ENCODE results near the gene SHKBP1.
"Not testable (repeated sequence)": the region's sequence is repeated elsewhere in the genome, so short reads cannot be mapped to it uniquely, and the experiment has no call there.

SHKBP1 gene

GRCh38 chr19:40617961-40618360 is 41.3 kb downstream of the SHKBP1 start:
- no peak for DNase-seq (ENCODE audit: low read depth)

DNA sequence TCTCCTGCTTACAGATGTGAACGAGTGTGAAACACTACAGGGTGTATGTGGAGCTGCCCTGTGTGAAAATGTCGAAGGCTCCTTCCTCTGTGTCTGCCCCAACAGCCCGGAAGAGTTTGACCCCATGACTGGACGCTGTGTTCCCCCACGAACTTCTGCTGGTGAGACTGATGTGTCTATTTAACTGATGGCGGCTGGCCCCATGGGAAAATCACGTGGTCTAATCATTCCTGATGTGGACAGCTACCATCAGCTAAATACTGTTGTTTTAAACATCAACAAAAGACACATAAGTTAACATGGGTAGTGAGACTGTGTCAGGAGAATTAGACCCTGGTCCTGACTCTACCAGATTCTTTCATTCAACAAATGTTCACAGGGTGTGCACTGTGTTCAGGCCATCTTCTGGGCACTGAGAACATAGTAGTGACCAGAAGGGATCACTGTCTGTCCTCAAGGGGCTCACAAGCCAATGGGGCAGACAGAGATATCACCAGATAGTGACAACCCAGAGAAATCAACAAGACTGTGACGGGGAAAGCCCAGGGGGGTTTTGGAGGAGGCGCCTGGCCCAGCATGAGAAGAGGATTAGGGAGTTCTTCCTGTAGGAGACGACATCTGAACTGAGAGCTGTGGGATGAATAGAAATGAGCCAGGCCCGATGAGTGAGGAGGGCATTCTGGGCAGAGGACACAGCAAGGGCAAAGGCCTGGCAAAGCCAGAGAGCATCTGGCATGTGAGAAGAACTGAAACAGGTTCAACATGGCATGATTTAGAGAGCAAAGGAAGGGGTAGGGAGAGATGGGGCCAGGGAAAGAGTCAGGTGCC is 42.9 kb downstream of the SHKBP1 start:
- no peak for DNase-seq (ENCODE audit: low read depth)

- no peak for DNase-seq (ENCODE audit: low read depth)
These were observed 43.5 kb downstream of the SHKBP1 start for GRCh38 chr19:40620161-40620485.

DNA sequence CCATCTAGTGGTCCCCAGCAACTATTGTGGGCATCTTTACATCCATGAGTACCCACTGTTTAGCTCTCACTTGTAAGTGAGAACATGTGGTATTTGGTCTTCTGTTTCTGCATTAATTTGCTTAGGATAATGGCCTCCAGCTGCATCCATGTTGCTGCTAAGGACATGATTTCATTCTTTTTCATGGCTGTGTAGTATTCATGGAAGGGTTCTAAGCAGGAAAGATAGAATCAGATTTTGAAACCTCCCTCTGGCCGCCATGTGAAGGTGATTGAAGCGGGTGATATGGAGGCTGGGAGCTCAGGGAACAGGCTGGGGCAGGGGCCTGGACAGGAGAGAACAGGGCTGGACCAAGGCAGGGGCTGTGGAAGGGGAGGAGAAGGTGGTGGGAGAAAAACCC is 44.6 kb downstream of the SHKBP1 start:
- DNase-seq (ENCODE audit: low read depth): no peak

DNA sequence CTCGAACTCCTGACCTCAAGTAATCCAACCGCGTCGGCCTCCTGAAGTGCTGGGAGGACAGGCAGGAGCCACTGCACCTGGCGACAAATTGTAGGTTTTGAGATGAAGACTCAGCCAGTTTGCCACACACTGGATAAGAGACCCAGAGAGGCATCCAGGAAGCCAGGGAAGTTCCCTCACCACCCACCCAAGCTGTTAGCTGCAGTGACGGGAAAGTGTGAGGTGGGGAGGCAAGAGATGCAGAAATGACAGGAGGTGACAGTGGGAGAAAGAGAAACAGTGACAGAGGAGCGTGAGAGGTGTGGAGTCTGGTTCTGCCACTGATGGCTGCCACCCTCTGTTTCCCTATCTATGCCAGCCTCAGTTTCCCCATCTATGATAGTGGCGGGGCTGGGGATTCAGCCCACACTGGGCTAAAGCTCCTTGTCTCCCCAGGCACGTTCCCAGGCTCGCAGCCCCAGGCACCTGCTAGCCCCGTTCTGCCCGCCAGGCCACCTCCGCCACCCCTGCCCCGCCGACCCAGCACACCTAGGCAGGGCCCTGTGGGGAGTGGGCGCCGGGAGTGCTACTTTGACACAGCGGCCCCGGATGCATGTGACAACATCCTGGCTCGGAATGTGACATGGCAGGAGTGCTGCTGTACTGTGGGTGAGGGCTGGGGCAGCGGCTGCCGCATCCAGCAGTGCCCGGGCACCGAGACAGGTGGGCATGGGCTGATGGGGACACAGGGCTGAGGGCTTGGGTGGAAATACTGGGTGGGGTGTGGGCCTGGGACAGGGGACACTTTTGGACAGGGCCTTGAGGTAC is 45.5 kb downstream of the SHKBP1 start:
- no peak for DNase-seq (ENCODE audit: low read depth)

DNA sequence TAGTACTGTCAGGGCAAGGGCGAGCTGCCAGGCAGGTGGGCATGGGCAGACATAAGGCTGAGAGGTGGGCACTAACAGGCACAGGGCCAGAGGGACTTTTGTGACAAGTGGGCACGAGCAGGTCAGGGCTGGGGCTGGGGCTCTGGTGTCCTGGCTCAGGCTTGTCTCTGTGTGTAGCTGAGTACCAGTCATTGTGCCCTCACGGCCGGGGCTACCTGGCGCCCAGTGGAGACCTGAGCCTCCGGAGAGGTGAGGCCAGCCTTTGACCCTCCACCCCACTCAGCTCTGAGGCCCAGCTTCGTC is 46.1 kb downstream of the SHKBP1 start:
- DNase-seq (ENCODE audit: low read depth): no peak

GRCh38 chr19:40623403-40624251 is 47.0 kb downstream of the SHKBP1 start:
- no peak for DNase-seq (ENCODE audit: low read depth)

- DNase-seq (ENCODE audit: low read depth): not testable (repeated sequence)
These were observed 47.9 kb downstream of the SHKBP1 start for GRCh38 chr19:40624369-40625153.

GRCh38 chr19:40625406-40626120 is 48.9 kb downstream of the SHKBP1 start:
- DNase-seq (ENCODE audit: low read depth): no peak

- DNase-seq (ENCODE audit: low read depth): no peak
These were observed 50.2 kb downstream of the SHKBP1 start for GRCh38 chr19:40626918-40627317.

- DNase-seq (ENCODE audit: low read depth): no peak
These were observed 51.0 kb downstream of the SHKBP1 start for GRCh38 chr19:40627486-40628279.

DNA sequence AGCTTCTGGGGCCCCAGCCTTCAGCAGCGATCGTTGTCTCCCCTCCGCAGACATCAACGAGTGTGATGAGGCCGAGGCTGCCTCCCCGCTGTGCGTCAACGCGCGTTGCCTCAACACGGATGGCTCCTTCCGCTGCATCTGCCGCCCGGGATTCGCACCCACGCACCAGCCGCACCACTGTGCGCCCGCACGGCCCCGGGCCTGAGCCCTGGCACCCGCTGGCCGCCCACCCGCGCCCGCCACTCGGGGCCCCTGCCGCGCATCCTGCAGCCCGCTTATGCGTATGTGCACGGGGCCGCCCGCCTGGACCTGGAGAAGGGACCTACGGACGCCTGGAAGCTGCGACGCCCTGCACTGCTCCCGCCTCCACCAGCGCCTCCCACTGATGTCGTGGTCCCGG is 52.7 kb downstream of the SHKBP1 start:
- DNase-seq (ENCODE audit: low read depth): no peak

DNA sequence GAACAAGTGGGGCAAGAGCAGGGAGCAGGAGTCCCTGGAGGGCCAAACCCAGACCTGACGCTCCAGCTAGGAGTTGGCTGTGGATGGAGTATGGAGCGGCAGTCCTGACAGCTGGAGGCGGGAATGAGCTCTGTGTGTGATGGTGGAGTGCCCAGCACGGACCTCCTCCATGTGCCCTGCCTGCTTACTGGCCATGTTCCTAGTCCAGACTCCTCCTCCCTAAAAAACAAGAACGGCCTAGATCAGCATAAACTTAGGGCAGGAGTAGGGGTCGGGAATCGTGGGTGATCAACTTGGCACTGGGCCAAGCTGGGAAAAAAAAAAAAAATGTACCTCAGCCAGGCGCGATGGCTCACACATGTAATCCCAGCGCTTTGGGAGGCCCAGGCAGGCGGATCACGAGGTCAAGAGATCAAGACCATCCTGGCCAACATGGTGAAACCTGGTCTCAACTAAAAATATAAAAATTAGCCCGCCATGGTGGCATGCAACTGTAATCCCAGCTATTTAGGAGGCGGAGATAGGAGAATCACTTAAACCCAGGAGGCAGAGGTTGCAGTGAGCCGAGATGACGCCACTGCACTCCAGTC is 54.0 kb downstream of the SHKBP1 start:
- no peak for DNase-seq (ENCODE audit: low read depth)

DNA sequence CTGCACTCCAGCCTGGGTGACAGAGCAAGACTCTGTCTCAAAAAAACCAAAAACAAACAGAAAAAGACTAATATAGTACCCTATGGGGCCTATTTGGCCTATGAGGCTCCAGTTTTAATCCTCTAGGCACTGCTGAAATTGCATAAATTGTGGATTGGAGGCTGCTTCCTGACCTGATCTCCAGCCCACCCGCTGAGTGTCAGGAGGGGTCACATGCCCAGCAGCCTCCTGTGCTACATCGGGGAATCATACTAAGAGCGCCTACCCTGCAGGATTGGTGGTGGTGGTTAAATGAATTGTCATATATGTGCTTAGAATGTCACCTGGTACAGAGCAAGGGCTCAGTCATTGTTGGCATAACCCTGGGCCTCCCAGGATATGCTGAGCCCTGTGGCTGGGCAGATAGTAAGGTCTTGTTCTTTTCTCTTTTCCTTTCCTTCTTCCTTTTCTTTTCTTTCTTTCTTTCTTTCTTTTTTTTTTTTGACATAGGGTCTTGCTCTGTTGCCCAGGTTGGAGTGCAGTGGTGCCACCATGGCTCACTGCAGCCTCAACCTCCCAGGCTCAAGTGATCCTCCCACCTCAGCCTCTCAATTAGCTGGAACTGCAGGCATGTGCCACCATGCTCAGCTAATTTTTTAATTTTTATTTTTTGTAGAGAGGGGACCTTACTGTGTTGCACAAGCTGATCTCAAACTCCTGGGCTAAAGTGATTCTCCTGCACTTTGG is 55.8 kb downstream of the SHKBP1 start:
- no peak for DNase-seq (ENCODE audit: low read depth)

- no peak for DNase-seq (ENCODE audit: low read depth)
These were observed 56.5 kb downstream of the SHKBP1 start for GRCh38 chr19:40633207-40633606.

DNA sequence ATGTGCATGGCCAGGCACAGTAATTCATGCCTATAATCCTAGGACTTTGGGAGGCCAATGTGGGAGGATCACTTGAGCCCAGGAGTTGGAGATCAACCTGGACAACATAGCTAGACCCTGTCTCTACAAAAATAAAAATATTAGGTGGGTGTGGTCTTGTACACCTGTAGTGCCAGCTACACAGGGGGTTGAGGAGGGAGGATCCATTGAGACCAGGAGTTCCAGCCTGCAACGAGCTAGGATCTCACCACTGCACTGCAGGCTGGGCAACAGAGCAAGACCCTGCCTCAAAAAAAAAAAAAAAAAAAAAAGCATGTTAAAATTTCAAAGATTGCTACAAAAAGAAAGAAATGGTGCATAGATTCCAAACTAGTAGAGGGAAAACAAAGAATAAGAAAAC is 61.7 kb downstream of the SHKBP1 start:
- DNase-seq (ENCODE audit: low read depth): no peak

DNA sequence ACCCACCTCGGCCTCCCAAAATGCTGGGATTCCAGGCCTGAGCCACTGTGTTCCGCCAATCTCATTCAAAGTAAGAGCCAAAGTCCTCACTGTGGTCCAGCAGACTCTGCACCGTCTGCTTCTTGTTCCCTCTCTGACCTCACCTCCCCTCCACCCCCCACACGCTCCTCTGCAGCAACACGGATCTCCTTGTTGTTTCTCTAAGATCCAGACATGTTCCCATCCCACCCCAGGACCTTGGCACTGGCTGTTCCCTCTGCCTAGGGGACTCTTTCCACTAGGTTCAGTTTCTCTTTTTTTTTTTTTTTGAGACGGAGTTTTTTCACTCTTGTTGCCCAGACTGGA is 62.9 kb downstream of the SHKBP1 start:
- DNase-seq (ENCODE audit: low read depth): no peak

- DNase-seq (ENCODE audit: low read depth): no peak
These were observed 64.1 kb downstream of the SHKBP1 start for GRCh38 chr19:40640744-40641143.
